Measurements from ENCODE around the gene APOL5.
"Not testable (repeated sequence)": the region's sequence is repeated elsewhere in the genome, so short reads cannot be mapped to it uniquely, and the experiment has no call there.

APOL5 gene

GRCh38 chr22:35717572-35717971, at the start of gene APOL5:
TSS of gene APOL5 (plus strand) at chr22:35717872. CDS start at chr22:35717872, 0 bp downstream.
- no peak for DNase-seq

GRCh38 chr22:35674335-35674734, 43.3 kb upstream of the APOL5 start:
- no peak for DNase-seq

GRCh38 chr22:35676065-35676464, 41.6 kb upstream of the APOL5 start:
- DNase-seq, result not testable (repeated sequence)

GRCh38 chr22:35677460-35678187, 40.0 kb upstream of the APOL5 start:
- no peak for DNase-seq

- DNase-seq, result no peak
Observed at GRCh38 chr22:35678836-35679235, 38.8 kb upstream of the APOL5 start.

- DNase-seq, result not testable (repeated sequence)
Observed at GRCh38 chr22:35679492-35679891, 38.2 kb upstream of the APOL5 start.

GRCh38 chr22:35681454-35682052, 36.1 kb upstream of the APOL5 start:
- no peak for DNase-seq

- no peak for DNase-seq
Observed at GRCh38 chr22:35683560-35683959, 34.1 kb upstream of the APOL5 start.

- no peak for DNase-seq
Observed at GRCh38 chr22:35684270-35684700, 33.4 kb upstream of the APOL5 start.

- DNase-seq, result no peak
Observed at GRCh38 chr22:35684732-35685131, 32.9 kb upstream of the APOL5 start.

- no peak for DNase-seq
Observed at GRCh38 chr22:35685731-35686130, 31.9 kb upstream of the APOL5 start.

GRCh38 chr22:35686298-35686697, 31.4 kb upstream of the APOL5 start:
- no peak for DNase-seq

- DNase-seq, result no peak
Observed at GRCh38 chr22:35687461-35687860, 30.2 kb upstream of the APOL5 start.

GRCh38 chr22:35688913-35689675, 28.6 kb upstream of the APOL5 start:
- no peak for DNase-seq

- no peak for DNase-seq
Observed at GRCh38 chr22:35690001-35690400, 27.7 kb upstream of the APOL5 start.

- DNase-seq, result no peak
Observed at GRCh38 chr22:35695202-35695601, 22.5 kb upstream of the APOL5 start.

GRCh38 chr22:35697142-35697541, 20.5 kb upstream of the APOL5 start:
- no peak for DNase-seq

- not testable (repeated sequence) for DNase-seq
Observed at GRCh38 chr22:35699852-35700251, 17.8 kb upstream of the APOL5 start.

GRCh38 chr22:35703861-35704584, 13.6 kb upstream of the APOL5 start:
- no peak for DNase-seq

- no peak for DNase-seq
Observed at GRCh38 chr22:35705141-35705540, 12.5 kb upstream of the APOL5 start.

- DNase-seq, result no peak
Observed at GRCh38 chr22:35708453-35708852, 9.2 kb upstream of the APOL5 start.

GRCh38 chr22:35708917-35709316, 8.8 kb upstream of the APOL5 start:
- no peak for DNase-seq

GRCh38 chr22:35711336-35711735, 6.3 kb upstream of the APOL5 start:
- no peak for DNase-seq
